Natural killer cell (primary cell): Measurements from ENCODE around the gene FAF1. TPM values are rescaled to one million over a fixed set of nuclear protein-coding genes. Genes with fewer than 3 reads are reported as not detected.

ENCODE experiments used
- ATAC-seq, 3 donors: fragments of 150-1000 bp in 2 of 3; fragments of 200-7000 bp in 1 of 3; cut with Tn5 transposase; 1 replicate in 1 of 3; 2 replicates in 2 of 3; pipeline ENCODE4 v1.10.0; 2021; ENCODE audit warnings: mild to moderate bottlenecking in 2 of 3, moderate library complexity in 2 of 3
- DNase-seq, 2 donors: peaks; one replicate each; pipeline versions ENCODE4 v3.0.0 to v3.0.0-alpha.2; 2013 to 2021; ENCODE audit warnings: mixed read lengths in 1 of 2
- H3K27ac ChIP-seq: one replicate; pipeline ENCODE4 v1.5.1; 2013; ENCODE audit warnings: mild to moderate bottlenecking, low read length
- H3K27me3 ChIP-seq: one replicate; pipeline ENCODE4 v1.6.1; 2013; ENCODE audit warnings: low read length; ENCODE audit not compliant: control insufficient read depth, insufficient read depth
- H3K36me3 ChIP-seq: one replicate; pipeline ENCODE4 v1.6.1; 2013; ENCODE audit warnings: low read length; ENCODE audit not compliant: control insufficient read depth, insufficient read depth
- H3K4me1 ChIP-seq: one replicate; pipeline ENCODE4 v1.6.1; 2013; ENCODE audit warnings: low read length; ENCODE audit not compliant: control insufficient read depth, insufficient read depth
- H3K4me3 ChIP-seq: one replicate; pipeline ENCODE4 v1.5.1; 2013; ENCODE audit warnings: low read length
- H3K9me3 ChIP-seq: one replicate; pipeline ENCODE4 v1.6.1; 2013; ENCODE audit warnings: low read length; ENCODE audit not compliant: control insufficient read depth, insufficient read depth
- H3K27ac Mint-ChIP-seq, 2 donors: one replicate each; pipeline ENCODE4 v1.8.0; 2022; ENCODE audit warnings: mild to moderate bottlenecking in 2 of 2, mixed read lengths in 2 of 2, moderate library complexity in 1 of 2
- H3K27me3 Mint-ChIP-seq, 2 donors: one replicate each; pipeline ENCODE4 v1.8.0; 2022; ENCODE audit warnings: low read depth in 2 of 2, mixed read lengths in 2 of 2
- H3K36me3 Mint-ChIP-seq: one replicate; pipeline ENCODE4 v1.8.0; 2022; ENCODE audit warnings: mixed read lengths
- H3K4me1 Mint-ChIP-seq, 2 donors: one replicate each; pipeline ENCODE4 v1.8.0; 2022; ENCODE audit warnings: mixed read lengths in 2 of 2
- H3K4me3 Mint-ChIP-seq: one replicate; pipeline ENCODE4 v1.8.0; 2022; ENCODE audit warnings: mild to moderate bottlenecking, moderate library complexity, mixed read lengths
- H3K9me3 Mint-ChIP-seq, 2 donors: one replicate each; pipeline ENCODE4 v1.8.0; 2022; ENCODE audit warnings: mixed read lengths in 2 of 2
- WGBS: methylation state at CpG from one replicate; pipeline ENCODE4 v1.1.7; 2013; ENCODE audit warnings: missing lambda C conversion rate; ENCODE audit not compliant: insufficient coverage; 5-methylcytosine and 5-hydroxymethylcytosine counted together
- intact Hi-C: fragments of 100-400 bp; cut with micrococcal nuclease; formaldehyde crosslinking; loops from one replicate; pipeline ENCODE4 v1.14.2; 2022
- total RNA-seq, 4 donors: library from RNA; stranded (reverse); fragments of 120-200 nt in 1 of 4; gene quantifications; one replicate each; pipeline versions ENCODE4 v1.2.3 to v1.2.4, GENCODE V29; 2013 to 2022
- TF ChIP-seq, protein P1 (sequence below): fragments of 200-600 bp; IDR thresholded peaks from one replicate; pipeline ENCODE4 v1.8.0; 2022; ENCODE audit warnings: antibody characterized with exemption

FAF1 gene
- total RNA-seq, 3 donors from 2014 or later (not counting 1 experiment from before 2014, with no cell fraction given), result 56.8 to 59.7 (median 57.2) TPM

DNA sequence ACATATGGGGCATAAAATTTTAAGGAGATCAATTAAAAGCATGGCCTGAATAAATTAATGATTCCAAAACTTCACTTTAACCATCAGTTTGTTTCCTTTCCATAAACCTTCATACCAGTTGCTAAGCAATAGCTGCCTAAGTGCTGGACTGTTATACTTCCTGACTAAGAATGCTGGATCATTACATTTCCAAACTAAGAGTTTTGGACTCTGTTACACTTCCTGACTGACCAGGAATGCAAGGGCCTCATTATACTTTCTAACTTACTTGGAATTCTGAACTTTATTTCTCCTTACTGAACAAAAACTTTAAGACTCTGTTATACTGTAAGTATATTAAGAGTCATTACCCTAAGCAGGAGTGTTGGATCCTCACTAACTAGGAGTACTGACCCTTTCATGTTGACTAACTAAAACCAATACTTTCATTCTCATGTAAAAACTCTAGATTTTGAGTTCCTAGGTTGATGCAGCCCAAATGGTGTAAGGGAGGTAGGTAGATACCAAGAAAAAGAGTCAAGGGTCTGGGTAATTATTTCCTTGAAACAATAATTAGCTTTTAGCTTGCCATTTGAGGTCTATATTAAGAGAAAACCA is 118.2 kb downstream of the FAF1 start:
- Mint-ChIP-seq H3K4me1 (peaks cover 32 to 36% of the 10 kb centered on the region in 2 donors), H3K27me3 (no peaks in the 10 kb centered on the region)
- H3K9me3 ChIP-seq, result no peaks in the 10 kb centered on the region

GRCh38 chr1:50836117-50836516 is 124.0 kb downstream of the FAF1 start:
- Histone ChIP-seq H3K4me1 (no peaks in the 10 kb centered on the region), H3K36me3 (no peaks in the 10 kb centered on the region), H3K4me3 (no peak overlapping the region), H3K27me3 (no peaks in the 10 kb centered on the region), H3K9me3 (no peaks in the 10 kb centered on the region), H3K27ac (no peak overlapping the region)
- no peak overlapping the region for H3K4me3 Mint-ChIP-seq
- DNase-seq (no peak), ATAC-seq (no peak)
- no peaks in the 10 kb centered on the region for H3K9me3 Mint-ChIP-seq
- H3K27me3 Mint-ChIP-seq, result no peaks in the 10 kb centered on the region
- H3K36me3 Mint-ChIP-seq, result no peaks in the 10 kb centered on the region
- H3K27ac Mint-ChIP-seq, result no peak overlapping the region
- intact Hi-C loops, result no loop called here
- peaks cover 26 to 38% of the 10 kb centered on the region in 2 donors for H3K4me1 Mint-ChIP-seq
- TF ChIP-seq, protein P1, sequence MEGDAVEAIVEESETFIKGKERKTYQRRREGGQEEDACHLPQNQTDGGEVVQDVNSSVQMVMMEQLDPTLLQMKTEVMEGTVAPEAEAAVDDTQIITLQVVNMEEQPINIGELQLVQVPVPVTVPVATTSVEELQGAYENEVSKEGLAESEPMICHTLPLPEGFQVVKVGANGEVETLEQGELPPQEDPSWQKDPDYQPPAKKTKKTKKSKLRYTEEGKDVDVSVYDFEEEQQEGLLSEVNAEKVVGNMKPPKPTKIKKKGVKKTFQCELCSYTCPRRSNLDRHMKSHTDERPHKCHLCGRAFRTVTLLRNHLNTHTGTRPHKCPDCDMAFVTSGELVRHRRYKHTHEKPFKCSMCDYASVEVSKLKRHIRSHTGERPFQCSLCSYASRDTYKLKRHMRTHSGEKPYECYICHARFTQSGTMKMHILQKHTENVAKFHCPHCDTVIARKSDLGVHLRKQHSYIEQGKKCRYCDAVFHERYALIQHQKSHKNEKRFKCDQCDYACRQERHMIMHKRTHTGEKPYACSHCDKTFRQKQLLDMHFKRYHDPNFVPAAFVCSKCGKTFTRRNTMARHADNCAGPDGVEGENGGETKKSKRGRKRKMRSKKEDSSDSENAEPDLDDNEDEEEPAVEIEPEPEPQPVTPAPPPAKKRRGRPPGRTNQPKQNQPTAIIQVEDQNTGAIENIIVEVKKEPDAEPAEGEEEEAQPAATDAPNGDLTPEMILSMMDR, result no peak

More for the DNA sequence above, 118.2 kb downstream of the FAF1 start:
- intact Hi-C loops, result no loop called here
- no peak for ATAC-seq
- TF ChIP-seq, protein P1, result no peak
- Mint-ChIP-seq H3K4me3 (no peak overlapping the region), H3K27ac (no peak overlapping the region), H3K36me3 (no peaks in the 10 kb centered on the region), H3K9me3 (no peaks in the 10 kb centered on the region)
- no peak overlapping the region for H3K27ac ChIP-seq
- no peaks in the 10 kb centered on the region for H3K27me3 ChIP-seq
- no peak for DNase-seq
- H3K36me3 ChIP-seq, result no peaks in the 10 kb centered on the region
- no peak overlapping the region for H3K4me3 ChIP-seq
- H3K4me1 ChIP-seq, result peaks cover 5% of the 10 kb centered on the region

- no peak for DNase-seq
Measured at GRCh38 chr1:50833216-50833615, 126.9 kb downstream of the FAF1 start.

More at GRCh38 chr1:50833216-50833615, 126.9 kb downstream of the FAF1 start:
- peaks cover 43 to 47% of the 10 kb centered on the region in 2 donors for H3K4me1 Mint-ChIP-seq
- no peaks in the 10 kb centered on the region for H3K9me3 Mint-ChIP-seq
- H3K27me3 Mint-ChIP-seq, result no peaks in the 10 kb centered on the region
- TF ChIP-seq, protein P1, result no peak
- H3K27ac Mint-ChIP-seq, result no peak overlapping the region
- no peaks in the 10 kb centered on the region for H3K36me3 ChIP-seq
- H3K27ac ChIP-seq, result no peak overlapping the region
- H3K4me1 ChIP-seq, result no peaks in the 10 kb centered on the region
- no peak for ATAC-seq
- no peaks in the 10 kb centered on the region for H3K9me3 ChIP-seq
- WGBS, result no CpG with 5 or more reads among the region's 1 CpG
- no peak overlapping the region for H3K4me3 Mint-ChIP-seq
- H3K4me3 ChIP-seq, result no peak overlapping the region
- intact Hi-C loops, result no loop called here
- H3K36me3 Mint-ChIP-seq, result no peaks in the 10 kb centered on the region
- no peaks in the 10 kb centered on the region for H3K27me3 ChIP-seq
